GM21737 (cell line): ENCODE data around the gene CHST3.
"Not testable (repeated sequence)": the region's sequence is repeated elsewhere in the genome, so short reads cannot be mapped to it uniquely, and the experiment has no call there.

Experiments
- ATAC-seq: cut with Tn5 transposase; IDR thresholded peaks from one replicate; pipeline ENCODE4 v1.9.1; 2021; ENCODE audit warnings: mild to moderate bottlenecking, moderate library complexity; ENCODE audit not compliant: unreplicated experiment

The CHST3 gene

DNA sequence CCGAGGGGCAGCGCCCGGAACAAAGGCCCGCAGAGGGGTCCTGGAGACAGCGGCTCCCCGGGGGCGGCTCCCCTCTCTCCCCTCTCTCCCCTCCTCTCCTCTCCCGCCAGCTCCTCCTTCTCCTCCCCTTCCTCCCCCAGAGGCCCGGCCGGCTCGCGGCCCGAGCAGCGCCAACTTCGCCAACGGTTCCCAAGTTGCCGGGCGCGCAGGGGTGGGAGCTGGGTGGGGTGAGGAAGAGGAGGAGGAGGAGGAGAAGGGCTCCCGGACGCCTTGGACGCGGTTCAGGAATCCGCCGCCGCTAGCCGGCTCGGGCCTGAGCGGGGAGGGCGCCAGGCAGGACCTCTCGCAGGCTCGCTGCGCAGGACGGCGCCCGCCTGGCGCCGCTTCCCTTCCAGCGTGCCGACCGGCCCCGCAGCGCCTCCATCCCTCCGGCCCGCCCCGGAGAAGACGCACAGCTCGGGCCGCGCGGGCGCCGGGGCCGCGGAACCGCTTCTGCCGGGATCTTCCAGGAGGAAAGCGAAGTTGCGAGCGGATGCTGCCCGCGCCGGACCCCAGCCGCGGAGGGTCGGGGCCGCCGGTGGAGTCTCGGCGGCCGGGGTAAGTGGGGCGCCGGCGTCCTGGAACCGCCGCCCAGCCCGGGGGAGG, at the start of gene CHST3:
CHST3 (plus strand) TSS at position 298 of the 645 bp plus-strand sequence. CDS start 41,448 bp downstream, outside the sequence.
- no peak for ATAC-seq

DNA sequence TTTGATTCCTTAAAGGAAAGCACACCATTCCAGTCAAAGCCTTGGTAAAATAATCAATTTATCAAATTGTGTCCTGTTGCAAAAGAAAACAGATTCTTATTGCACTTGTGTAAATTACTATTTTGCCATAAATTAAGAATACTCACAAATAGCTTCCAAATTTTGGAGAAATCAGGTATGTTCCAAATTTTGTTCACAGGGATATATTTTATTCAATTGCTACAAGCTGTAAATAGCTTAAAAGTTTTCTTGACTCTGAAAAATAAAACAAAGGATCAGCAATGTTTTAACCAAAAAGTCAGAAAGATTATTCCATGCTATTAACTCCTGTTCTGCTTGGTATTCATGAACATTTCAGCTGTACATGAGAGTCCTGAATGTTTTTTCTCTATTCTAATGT, 47.4 kb upstream of the CHST3 start:
- ATAC-seq = no peak

DNA sequence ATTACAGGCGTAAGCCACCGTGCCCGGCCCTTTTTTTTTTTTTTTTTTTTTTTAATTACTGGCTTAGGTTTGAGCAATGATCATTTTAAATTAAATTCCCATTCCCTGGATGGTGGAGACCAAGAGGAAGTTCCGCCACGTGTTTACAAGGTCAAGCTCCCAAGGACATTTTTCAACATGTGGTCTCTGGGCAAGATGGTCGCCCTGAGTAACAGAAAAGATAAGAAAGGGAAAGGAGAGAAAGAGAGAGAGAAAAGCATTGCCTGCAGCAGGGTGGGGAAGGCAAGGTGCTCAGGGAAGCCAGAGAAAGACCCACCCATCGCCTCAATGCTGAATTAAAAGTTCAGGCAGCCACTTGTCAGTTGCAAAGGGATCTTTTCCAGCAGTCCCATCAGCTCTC, 45.2 kb upstream of the CHST3 start:
- no peak for ATAC-seq

GRCh38 chr10:71919956-71920539, 44.1 kb upstream of the CHST3 start:
- not testable (repeated sequence) for ATAC-seq

DNA sequence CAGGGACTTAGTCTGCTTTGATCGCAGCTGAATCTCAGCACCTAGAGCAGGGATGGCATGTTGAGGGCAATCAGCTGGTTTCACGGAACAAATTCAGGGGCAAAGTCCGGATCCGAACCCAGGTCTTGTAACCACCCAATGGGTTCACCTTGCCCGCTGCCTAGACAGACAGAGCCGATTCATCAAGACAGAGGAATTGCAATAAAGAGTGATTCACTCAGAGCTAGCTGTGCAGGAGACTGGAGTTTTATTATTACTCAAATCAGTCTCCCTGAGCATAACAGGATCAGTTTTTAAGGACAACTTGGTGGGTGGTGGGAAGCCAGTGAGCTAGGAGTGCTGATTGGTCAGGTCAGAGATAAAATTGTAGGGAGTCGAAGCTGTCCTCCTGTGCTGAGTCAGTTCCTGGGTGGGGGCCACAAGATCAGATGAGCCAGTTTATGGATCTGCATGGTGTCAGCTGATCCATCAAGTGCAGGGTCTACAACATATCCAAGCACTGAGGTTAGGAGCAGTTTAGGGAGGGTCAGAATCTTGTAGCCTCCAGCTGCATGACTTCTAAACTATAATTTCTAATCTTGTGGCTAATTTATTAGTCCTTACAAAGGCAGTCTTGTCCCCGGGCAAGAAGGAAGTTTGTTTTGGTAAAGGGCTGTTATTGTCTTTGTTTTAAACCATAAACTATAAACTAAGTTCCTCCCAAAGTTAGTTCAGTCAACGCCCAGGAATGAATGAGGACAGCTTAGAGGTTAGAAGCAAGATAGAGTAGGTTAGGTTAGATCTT, 43.5 kb upstream of the CHST3 start:
- ATAC-seq = no peak

GRCh38 chr10:71921324-71922027, 42.7 kb upstream of the CHST3 start:
- no peak for ATAC-seq

GRCh38 chr10:71923138-71923692, 41.0 kb upstream of the CHST3 start:
- ATAC-seq = no peak

GRCh38 chr10:71924771-71925170, 39.4 kb upstream of the CHST3 start:
- no peak for ATAC-seq

DNA sequence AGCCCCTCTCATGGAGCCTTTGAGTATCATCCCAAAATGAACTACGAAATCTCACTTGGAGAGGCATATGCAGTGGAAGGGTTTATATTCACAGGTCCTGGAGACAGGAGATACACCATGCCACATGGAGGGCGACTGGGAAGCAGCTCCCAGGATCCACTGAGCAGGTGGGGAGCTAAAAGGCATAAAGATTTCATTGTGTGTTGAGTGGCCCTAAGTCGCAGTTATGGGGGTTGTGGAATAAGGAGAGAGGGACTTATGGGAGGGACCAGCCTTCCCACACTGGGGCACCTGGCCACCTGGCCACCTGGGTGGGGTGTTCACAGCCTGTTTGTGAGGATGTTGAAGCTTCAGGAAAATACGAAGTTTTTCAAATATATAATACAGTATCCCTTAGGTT, 37.0 kb upstream of the CHST3 start:
- ATAC-seq = no peak

DNA sequence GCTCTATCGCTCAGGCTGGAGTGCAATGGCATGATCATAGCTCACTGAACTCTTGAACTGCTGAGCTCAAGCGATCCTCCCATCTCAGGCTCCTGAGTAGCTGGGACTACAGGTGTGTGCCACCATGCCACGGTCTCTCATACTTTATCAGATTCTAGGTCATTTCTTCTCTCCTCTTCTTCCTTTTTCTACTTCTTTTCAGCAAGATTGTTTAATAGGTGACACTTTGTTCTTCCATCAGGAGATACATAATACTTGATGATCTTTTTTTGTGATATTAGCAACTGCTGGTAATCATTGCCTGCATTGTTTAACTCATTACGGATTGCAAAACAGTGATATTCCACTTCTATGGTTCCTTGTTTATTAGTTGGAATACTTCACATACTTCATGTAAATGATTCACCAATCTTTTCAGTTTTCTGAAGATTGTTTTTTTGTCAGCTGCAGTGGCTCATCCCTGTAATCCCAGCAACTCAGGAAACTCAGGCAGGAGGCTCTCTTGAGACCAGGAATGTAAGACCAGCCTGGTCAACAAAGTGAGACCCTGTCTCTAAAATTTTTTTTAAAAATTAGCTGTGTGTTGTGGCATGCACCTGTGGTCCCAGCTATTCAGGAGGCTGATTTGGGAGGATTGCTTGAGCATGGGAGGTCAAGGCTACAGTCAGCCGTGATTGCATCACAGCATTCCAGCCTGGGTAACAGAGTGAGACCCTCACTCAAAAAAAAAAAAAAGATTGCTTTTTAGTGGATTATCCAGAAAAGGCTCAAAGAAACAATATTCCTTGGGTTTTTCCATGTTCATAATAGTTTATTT, 36.2 kb upstream of the CHST3 start:
- no peak for ATAC-seq

- ATAC-seq = no peak
Observed at GRCh38 chr10:71931295-71931694, 32.9 kb upstream of the CHST3 start.

DNA sequence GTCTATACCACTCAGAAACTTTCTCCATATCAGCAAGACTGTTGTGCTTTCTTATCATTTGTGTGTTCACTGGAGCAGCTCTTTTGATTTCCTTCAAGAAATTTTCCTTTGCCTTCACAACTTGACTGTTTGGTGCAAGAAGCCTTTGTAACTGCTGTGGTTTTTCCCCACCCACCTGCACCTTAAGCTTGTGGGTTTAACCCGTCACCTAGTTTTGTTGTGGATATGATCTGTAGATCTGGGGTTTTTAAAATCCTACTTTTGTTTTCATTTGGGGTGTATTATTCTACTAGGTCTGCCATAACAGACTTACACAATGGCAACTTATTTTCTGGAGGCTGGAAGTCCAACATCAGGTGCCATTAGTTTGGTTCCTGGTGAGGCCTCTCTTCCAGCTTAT, 30.5 kb upstream of the CHST3 start:
- ATAC-seq = no peak

DNA sequence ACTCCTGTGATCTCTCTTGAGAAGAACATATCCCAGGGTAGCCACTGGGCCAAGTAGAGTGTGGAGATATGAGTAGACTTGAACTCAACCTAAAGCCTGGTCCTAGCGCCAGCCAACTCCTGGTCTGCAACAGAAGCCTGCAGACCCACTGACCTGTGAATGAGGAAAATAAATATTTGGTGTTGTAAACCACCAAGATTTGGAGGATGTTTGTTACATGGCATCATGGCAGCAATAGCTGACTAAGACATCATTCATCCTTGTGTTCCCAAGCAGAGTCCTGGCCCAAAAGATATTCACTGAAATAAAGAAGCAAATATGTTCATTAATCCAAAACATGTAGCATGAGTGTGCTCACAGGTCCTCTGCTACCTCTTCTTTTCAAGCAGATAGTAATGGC, 26.0 kb upstream of the CHST3 start:
- no peak for ATAC-seq

DNA sequence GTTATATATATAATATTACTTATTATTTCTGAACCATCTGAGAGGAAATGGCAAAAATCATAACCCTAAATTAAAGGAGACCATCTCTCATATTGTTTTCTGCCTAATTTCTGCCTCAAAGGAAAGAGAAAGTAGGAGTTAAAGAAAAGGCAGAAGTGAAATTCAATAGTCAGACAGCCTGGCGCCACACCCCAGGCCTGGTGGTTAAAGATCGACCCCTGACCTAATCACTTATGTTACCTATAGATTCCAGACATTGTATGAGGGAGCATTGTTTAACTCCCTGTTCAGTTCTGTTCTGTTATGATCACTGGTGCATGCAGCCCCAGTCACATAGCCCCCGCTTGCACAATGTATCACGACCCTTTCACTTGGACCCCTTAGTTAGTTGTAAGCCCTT, 24.9 kb upstream of the CHST3 start:
- ATAC-seq = no peak

- ATAC-seq = no peak
Observed at GRCh38 chr10:71939861-71940474, 24.2 kb upstream of the CHST3 start.

GRCh38 chr10:71940752-71941151, 23.4 kb upstream of the CHST3 start:
- no peak for ATAC-seq

DNA sequence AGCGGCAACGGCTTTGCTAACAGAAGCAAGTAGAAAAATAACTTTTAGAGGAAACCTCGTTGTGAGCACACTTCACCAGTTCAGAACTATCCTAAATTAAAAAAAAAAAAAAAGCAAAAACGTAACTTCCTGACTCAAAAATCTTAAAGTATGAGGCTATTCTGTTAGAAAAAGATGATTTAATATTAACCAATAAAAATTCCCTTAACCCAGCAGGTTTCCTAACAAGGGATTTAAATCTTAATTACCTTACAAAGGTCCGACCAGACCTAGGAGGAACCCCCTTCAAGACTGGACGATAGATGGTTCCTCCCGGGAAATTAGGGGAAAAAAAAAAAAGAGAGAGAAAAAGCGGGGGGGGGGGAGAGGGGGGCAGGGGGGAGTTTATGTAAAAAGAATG, 22.9 kb upstream of the CHST3 start:
- ATAC-seq = no peak

GRCh38 chr10:71945819-71946474, 18.2 kb upstream of the CHST3 start:
- ATAC-seq = no peak

GRCh38 chr10:71946700-71947099, 17.5 kb upstream of the CHST3 start:
- ATAC-seq = no peak
